ENCODE data around the gene MPRIP. TPM values are rescaled to one million over a fixed set of nuclear protein-coding genes. Genes with fewer than 3 reads are reported as not detected.

The MPRIP gene
- total and polyA plus RNA-seq, 2 donors (not counting 1 experiment from before 2014, with no cell fraction given), result 130 to 299 TPM

DNA sequence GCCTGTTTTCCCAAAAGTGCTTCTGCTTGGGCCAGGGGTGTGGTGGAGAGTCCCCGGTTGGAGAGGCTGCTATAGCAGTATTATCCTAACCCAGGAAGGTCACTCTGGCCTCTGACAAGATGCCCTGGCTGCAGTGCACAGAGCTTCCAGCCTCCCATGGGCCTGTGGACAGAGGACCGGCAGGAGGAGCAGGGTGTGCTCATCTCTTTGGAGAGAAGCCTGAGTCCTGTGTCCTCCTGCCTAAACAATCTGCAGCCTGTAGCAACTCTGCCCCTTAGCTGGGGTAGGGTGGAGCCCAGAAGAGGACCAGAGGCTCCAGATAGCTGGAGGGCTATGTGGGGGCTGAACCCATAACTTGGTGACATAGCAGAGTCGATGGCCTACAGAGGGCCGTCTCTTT, 78.0 kb downstream of the MPRIP start:
- Mint-ChIP-seq H3K27me3 (no peaks in the 10 kb centered on the region), H3K9me3 (ENCODE audit: insufficient read depth) (no peaks in the 10 kb centered on the region), H3K4me3 (no peak overlapping the region), H3K27ac (peak overlapping the region; percentile 56), H3K4me1 (peaks cover 90% of the 10 kb centered on the region)
- ChIA-PET CTCF (interaction anchor here (0.9 kb wide), 1 partner anchor 129 kb away, joined by 4 read pairs; no protein-coding TSS in a partner anchor), POLR2A (no interaction called here)
- intact Hi-C loops (cut with micrococcal nuclease), result no loop called here
- peak overlapping the region in 1 of 2 donors; percentile 22 for H3K27ac ChIP-seq (ENCODE audit: low read length in 2 of 2)
- no peak overlapping the region for H3K4me3 ChIP-seq (ENCODE audit: control extremely low read depth in 1 of 5, extremely low read depth in 1 of 5, insufficient read depth in 1 of 5, low read depth in 2 of 5, low read length in 4 of 5)
- H3K4me2 ChIP-seq (replicated peaks; ENCODE audit: low read depth, low read length, poor library complexity, severe bottlenecking), result no peak overlapping the region
- TF ChIP-seq, protein P1, sequence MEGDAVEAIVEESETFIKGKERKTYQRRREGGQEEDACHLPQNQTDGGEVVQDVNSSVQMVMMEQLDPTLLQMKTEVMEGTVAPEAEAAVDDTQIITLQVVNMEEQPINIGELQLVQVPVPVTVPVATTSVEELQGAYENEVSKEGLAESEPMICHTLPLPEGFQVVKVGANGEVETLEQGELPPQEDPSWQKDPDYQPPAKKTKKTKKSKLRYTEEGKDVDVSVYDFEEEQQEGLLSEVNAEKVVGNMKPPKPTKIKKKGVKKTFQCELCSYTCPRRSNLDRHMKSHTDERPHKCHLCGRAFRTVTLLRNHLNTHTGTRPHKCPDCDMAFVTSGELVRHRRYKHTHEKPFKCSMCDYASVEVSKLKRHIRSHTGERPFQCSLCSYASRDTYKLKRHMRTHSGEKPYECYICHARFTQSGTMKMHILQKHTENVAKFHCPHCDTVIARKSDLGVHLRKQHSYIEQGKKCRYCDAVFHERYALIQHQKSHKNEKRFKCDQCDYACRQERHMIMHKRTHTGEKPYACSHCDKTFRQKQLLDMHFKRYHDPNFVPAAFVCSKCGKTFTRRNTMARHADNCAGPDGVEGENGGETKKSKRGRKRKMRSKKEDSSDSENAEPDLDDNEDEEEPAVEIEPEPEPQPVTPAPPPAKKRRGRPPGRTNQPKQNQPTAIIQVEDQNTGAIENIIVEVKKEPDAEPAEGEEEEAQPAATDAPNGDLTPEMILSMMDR (IDR thresholded peaks at IDR 0.05), result no peak
- TF ChIP-seq EZH2 (IDR thresholded peaks at IDR 0.05; ENCODE audit: borderline replicate concordance, insufficient read depth, low read depth, low read length, poor library complexity, severe bottlenecking), result no peak
- H3K9me3 ChIP-seq (ENCODE audit: control extremely low read depth in 1 of 3, control insufficient read depth in 2 of 3, insufficient read depth in 1 of 3, low read length in 2 of 3), result no peaks in the 10 kb centered on the region
- ATAC-seq (ENCODE audit: low read depth) (no peak), DNase-seq (no peak)
- no peaks in the 10 kb centered on the region for H3K27me3 ChIP-seq (replicated peaks in 1 of 4; ENCODE audit: control extremely low read depth in 1 of 4, control insufficient read depth in 3 of 4, insufficient read depth in 4 of 4, low read length in 3 of 4)
- no peak overlapping the region for H3K9ac ChIP-seq (ENCODE audit: low read length)
- H3K79me2 ChIP-seq (ENCODE audit: control insufficient read depth, insufficient read depth, low read length), result peaks cover 95% of the 10 kb centered on the region
- H3K36me3 ChIP-seq (replicated peaks in 1 of 2; ENCODE audit: control extremely low read depth in 1 of 2, control insufficient read depth in 1 of 2, extremely low read depth in 1 of 2, insufficient read depth in 2 of 2, low read length in 1 of 2), result peaks cover 0 to 4% of the 10 kb centered on the region in 2 experiments
- peaks cover 47 to 70% of the 10 kb centered on the region in 2 donors for H3K4me1 ChIP-seq (ENCODE audit: control insufficient read depth in 2 of 2, insufficient read depth in 2 of 2, low read length in 2 of 2)
- 94% methylated on average over 4 of the region's 4 CpGs for WGBS (ENCODE audit: insufficient coverage)
- H4K20me1 ChIP-seq (ENCODE audit: control insufficient read depth, insufficient read depth, low read length, poor library complexity, severe bottlenecking), result peaks cover 99% of the 10 kb centered on the region
- no peak overlapping the region for H2AFZ ChIP-seq (ENCODE audit: insufficient read depth, low read depth, low read length, poor library complexity, severe bottlenecking)

DNA sequence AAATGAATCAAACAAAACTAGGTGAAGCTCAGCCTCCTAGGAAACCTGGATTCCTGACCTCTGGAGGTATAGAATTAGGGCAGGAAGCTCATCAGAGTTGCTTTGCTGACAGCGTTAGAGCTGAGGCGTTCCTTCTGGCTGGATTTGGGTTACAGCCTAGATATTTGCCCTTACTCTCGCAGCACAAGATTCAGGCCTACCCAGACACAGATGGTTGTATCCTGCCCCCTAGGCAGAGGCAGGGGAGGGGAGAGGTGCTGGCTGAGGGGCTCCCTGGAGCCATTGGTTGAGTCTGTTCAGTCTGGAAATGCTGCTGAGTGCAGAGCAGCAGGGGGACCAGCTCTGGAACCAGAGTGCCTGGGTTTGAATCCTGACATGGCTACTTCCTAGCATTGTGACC, 78.4 kb downstream of the MPRIP start:
- Histone ChIP-seq H3K79me2 (ENCODE audit: control insufficient read depth, insufficient read depth, low read length) (peaks cover 95% of the 10 kb centered on the region), H4K20me1 (ENCODE audit: control insufficient read depth, insufficient read depth, low read length, poor library complexity, severe bottlenecking) (peaks cover 99% of the 10 kb centered on the region), H3K4me1 (ENCODE audit: control insufficient read depth in 2 of 2, insufficient read depth in 2 of 2, low read length in 2 of 2) (peaks cover 51 to 70% of the 10 kb centered on the region in 2 donors), H3K4me2 (replicated peaks; ENCODE audit: low read depth, low read length, poor library complexity, severe bottlenecking) (no peak overlapping the region), H3K27me3 (replicated peaks in 1 of 4; ENCODE audit: control extremely low read depth in 1 of 4, control insufficient read depth in 3 of 4, insufficient read depth in 4 of 4, low read length in 3 of 4) (no peaks in the 10 kb centered on the region), H3K27ac (ENCODE audit: low read length in 2 of 2) (no peak overlapping the region), H3K36me3 (replicated peaks in 1 of 2; ENCODE audit: control extremely low read depth in 1 of 2, control insufficient read depth in 1 of 2, extremely low read depth in 1 of 2, insufficient read depth in 2 of 2, low read length in 1 of 2) (peaks cover 0 to 4% of the 10 kb centered on the region in 2 experiments), H3K4me3 (ENCODE audit: control extremely low read depth in 1 of 5, extremely low read depth in 1 of 5, insufficient read depth in 1 of 5, low read depth in 2 of 5, low read length in 4 of 5) (no peak overlapping the region), H2AFZ (ENCODE audit: insufficient read depth, low read depth, low read length, poor library complexity, severe bottlenecking) (no peak overlapping the region), H3K9ac (ENCODE audit: low read length) (no peak overlapping the region), H3K9me3 (ENCODE audit: control extremely low read depth in 1 of 3, control insufficient read depth in 2 of 3, insufficient read depth in 1 of 3, low read length in 2 of 3) (no peaks in the 10 kb centered on the region)
- ATAC-seq (ENCODE audit: low read depth) (no peak), DNase-seq (no peak)
- WGBS (ENCODE audit: insufficient coverage), result 78% methylated on average over 3 of the region's 3 CpGs
- Mint-ChIP-seq H3K9me3 (ENCODE audit: insufficient read depth) (no peaks in the 10 kb centered on the region), H3K27ac (no peak overlapping the region), H3K4me1 (peaks cover 90% of the 10 kb centered on the region), H3K4me3 (no peak overlapping the region), H3K27me3 (no peaks in the 10 kb centered on the region)
- intact Hi-C loops (cut with micrococcal nuclease), result no loop called here
- no peak for TF ChIP-seq EZH2 (IDR thresholded peaks at IDR 0.05; ENCODE audit: borderline replicate concordance, insufficient read depth, low read depth, low read length, poor library complexity, severe bottlenecking)
- TF ChIP-seq, protein P1 (IDR thresholded peaks at IDR 0.05), result no peak
- ChIA-PET POLR2A (no interaction called here), CTCF (no interaction called here)
